Osteoblast (primary cell): Measurements from ENCODE around the gene TFIP11. TPM values are rescaled to one million over a fixed set of nuclear protein-coding genes. Genes with fewer than 3 reads are reported as not detected.

Experiments
- DNase-seq: peaks from one replicate; pipeline ENCODE4 v3.0.0; 2011; ENCODE audit warnings: low spot score, mixed read lengths; ENCODE audit not compliant: insufficient read length; ENCODE audit errors: missing footprints
- H2AFZ ChIP-seq: 2 replicates; pipeline ENCODE4 v1.6.0; 2011; ENCODE audit warnings: mild to moderate bottlenecking, low read length
- H3K27ac ChIP-seq: 2 replicates; pipeline ENCODE4 v1.5.1; 2011; ENCODE audit warnings: mild to moderate bottlenecking, low read depth, low read length, moderate library complexity
- H3K27me3 ChIP-seq: 2 replicates; pipeline ENCODE4 v1.6.0; 2012; ENCODE audit warnings: mild to moderate bottlenecking, control low read depth, inconsistent platforms, low read length, moderate library complexity; ENCODE audit not compliant: insufficient read depth
- H3K36me3 ChIP-seq: 2 replicates; pipeline ENCODE4 v1.5.1; 2011; ENCODE audit warnings: mild to moderate bottlenecking, low read length, control low read depth, moderate library complexity; ENCODE audit not compliant: insufficient read depth
- H3K4me1 ChIP-seq: 2 replicates; pipeline ENCODE4 v1.5.1; 2011; ENCODE audit warnings: mild to moderate bottlenecking, low read length, control low read depth, moderate library complexity; ENCODE audit not compliant: insufficient read depth
- H3K4me2 ChIP-seq: 2 replicates; pipeline ENCODE4 v1.6.0; 2011; ENCODE audit warnings: mild to moderate bottlenecking, low read length; ENCODE audit not compliant: insufficient read depth
- H3K4me3 ChIP-seq: fragments of 200-600 bp; sonication (generic); 3 replicates; pipeline ENCODE4 v1.5.1; 2012; ENCODE audit warnings: mild to moderate bottlenecking, low read length, inconsistent platforms; ENCODE audit not compliant: insufficient read depth
- H3K79me2 ChIP-seq: 2 replicates; pipeline ENCODE4 v1.6.0; 2012; ENCODE audit warnings: mild to moderate bottlenecking, low read length, control low read depth, inconsistent platforms; ENCODE audit not compliant: insufficient read depth
- H3K9me3 ChIP-seq: 2 replicates; pipeline ENCODE4 v1.5.1; 2011; ENCODE audit warnings: low read depth, low read length, control low read depth
- H4K20me1 ChIP-seq: 2 replicates; pipeline ENCODE4 v1.6.0; 2012; ENCODE audit warnings: mild to moderate bottlenecking, low read length, control low read depth; ENCODE audit not compliant: insufficient read depth
- total RNA-seq: library from RNA; depleted of rRNA; stranded (reverse); fragments of >200 nt; gene quantifications from 2 replicates; pipeline ENCODE4 v1.2.3, GENCODE V29; 2012
- TF ChIP-seq, protein P1 (sequence below): IDR thresholded peaks from 2 replicates; pipeline ENCODE4 v1.5.1; 2011; ENCODE audit warnings: mild to moderate bottlenecking, low read depth, low read length, moderate library complexity; ENCODE audit errors: extremely low read depth

TFIP11 gene
- total RNA-seq, 1 donor: 34.7 TPM

DNA sequence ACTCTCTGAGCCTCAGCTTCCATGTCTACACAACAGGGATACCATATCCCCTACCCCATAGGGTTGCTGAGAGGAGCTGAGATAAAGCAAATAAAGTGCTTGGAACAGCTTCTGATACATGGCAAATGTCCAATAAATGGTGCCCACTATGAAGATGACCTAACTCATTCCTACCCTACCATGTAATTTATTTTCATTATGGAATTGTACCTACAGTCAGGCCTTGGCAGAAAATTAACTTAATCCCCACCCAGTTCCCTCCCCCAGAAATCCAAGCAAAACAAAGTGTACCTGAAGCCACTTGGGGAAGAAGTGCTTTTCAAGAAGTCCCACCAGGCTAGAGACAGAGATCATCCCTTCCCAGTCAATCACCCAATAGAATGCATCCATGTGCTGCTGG, 17.8 kb downstream of the TFIP11 start:
- no peak overlapping the region for H2AFZ ChIP-seq
- no peaks in the 10 kb centered on the region for H3K27me3 ChIP-seq
- peak overlapping the region; percentile 77 for H3K27ac ChIP-seq
- TF ChIP-seq, protein P1, sequence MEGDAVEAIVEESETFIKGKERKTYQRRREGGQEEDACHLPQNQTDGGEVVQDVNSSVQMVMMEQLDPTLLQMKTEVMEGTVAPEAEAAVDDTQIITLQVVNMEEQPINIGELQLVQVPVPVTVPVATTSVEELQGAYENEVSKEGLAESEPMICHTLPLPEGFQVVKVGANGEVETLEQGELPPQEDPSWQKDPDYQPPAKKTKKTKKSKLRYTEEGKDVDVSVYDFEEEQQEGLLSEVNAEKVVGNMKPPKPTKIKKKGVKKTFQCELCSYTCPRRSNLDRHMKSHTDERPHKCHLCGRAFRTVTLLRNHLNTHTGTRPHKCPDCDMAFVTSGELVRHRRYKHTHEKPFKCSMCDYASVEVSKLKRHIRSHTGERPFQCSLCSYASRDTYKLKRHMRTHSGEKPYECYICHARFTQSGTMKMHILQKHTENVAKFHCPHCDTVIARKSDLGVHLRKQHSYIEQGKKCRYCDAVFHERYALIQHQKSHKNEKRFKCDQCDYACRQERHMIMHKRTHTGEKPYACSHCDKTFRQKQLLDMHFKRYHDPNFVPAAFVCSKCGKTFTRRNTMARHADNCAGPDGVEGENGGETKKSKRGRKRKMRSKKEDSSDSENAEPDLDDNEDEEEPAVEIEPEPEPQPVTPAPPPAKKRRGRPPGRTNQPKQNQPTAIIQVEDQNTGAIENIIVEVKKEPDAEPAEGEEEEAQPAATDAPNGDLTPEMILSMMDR: no peak
- no peak overlapping the region for H3K4me2 ChIP-seq
- no peak overlapping the region for H3K4me3 ChIP-seq
- H3K36me3 ChIP-seq: peaks cover 83% of the 10 kb centered on the region
- no peaks in the 10 kb centered on the region for H3K9me3 ChIP-seq
- H4K20me1 ChIP-seq: no peaks in the 10 kb centered on the region
- peaks cover 9% of the 10 kb centered on the region for H3K4me1 ChIP-seq
- no peak for DNase-seq
- H3K79me2 ChIP-seq: peaks cover 11% of the 10 kb centered on the region

DNA sequence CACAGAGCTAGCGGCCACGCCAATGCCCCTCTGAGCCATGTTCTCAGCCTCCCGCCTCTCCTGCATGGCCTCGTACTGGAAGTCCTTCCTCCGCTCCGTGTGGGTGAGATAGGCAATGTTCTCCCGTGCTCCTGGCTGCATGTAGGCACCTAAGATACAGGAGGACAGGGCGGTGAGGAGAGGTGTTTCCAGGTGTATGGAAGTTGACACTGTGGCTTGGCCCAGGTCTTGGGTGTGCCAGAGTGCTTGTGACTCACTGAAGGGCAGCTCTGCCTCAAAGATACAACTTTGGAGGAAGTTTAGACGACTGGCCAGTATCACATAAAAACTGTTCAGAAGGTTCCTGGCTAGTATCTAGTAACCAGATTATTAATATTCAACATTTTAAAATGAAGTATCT, 20.1 kb downstream of the TFIP11 start:
- Histone ChIP-seq H3K4me3 (no peak overlapping the region), H2AFZ (no peak overlapping the region), H4K20me1 (no peaks in the 10 kb centered on the region), H3K79me2 (peaks cover 2% of the 10 kb centered on the region), H3K4me2 (no peak overlapping the region), H3K27ac (no peak overlapping the region), H3K9me3 (no peaks in the 10 kb centered on the region), H3K36me3 (peaks cover 88% of the 10 kb centered on the region), H3K4me1 (peaks cover 9% of the 10 kb centered on the region), H3K27me3 (no peaks in the 10 kb centered on the region)
- no peak for DNase-seq
- TF ChIP-seq, protein P1: no peak

DNA sequence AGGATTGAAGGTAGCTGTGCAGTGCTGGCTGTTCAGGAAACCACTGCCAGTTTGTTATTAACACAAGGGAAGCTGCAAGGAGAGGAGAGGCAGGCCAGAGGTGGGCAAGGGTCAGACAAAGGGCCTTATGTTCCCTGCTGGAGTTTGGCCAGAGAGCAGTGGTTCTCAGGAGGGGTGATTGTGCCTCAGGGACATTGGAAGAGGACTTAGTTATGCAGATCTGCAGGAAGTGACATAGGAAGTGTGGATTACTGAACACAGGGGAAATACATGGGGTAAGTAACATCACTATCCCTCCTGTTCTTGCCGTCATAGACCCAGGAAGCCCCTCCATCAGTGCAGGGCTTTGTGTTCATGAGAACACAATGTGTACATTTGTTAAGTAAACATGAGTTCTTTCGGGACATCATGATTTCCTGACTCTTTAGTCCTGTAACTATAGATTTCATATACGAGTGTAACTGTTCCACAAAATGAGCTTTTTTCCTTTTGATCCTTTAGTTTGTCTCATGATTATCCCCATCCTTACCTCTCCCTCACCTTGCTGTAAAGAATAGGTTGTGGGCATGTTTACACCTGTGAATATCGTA, 22.7 kb downstream of the TFIP11 start:
- peaks cover 14% of the 10 kb centered on the region for H3K4me1 ChIP-seq
- TF ChIP-seq, protein P1: no peak
- peaks cover 12% of the 10 kb centered on the region for H3K79me2 ChIP-seq
- H3K4me2 ChIP-seq: no peak overlapping the region
- peak; percentile 50 for DNase-seq
- no peaks in the 10 kb centered on the region for H4K20me1 ChIP-seq
- H2AFZ ChIP-seq: no peak overlapping the region
- H3K4me3 ChIP-seq: no peak overlapping the region
- H3K27ac ChIP-seq: no peak overlapping the region
- peaks cover 66% of the 10 kb centered on the region for H3K36me3 ChIP-seq
- no peaks in the 10 kb centered on the region for H3K27me3 ChIP-seq
- no peaks in the 10 kb centered on the region for H3K9me3 ChIP-seq

DNA sequence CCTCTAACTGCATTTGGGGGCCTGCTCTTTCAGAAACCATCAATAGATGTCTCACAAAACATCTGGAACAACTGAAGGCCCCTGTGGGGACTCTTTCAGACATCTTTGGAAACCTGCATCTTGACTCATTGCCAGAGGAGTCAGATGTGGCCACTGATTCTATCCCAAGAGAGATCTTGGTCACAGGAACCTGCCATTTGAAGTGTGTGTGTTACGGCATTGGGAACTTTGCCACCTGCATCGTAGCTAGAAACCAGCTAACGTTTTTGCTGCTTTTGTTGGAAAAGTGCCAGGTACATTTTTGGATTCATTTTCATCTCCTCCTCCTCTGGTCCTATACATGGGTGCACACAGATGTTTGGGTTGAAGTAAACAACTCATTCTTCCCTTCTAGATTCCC, 24.3 kb downstream of the TFIP11 start:
- no peak overlapping the region for H2AFZ ChIP-seq
- peaks cover 25% of the 10 kb centered on the region for H3K79me2 ChIP-seq
- H3K9me3 ChIP-seq: no peaks in the 10 kb centered on the region
- no peak for DNase-seq
- H3K4me3 ChIP-seq: no peak overlapping the region
- H3K4me2 ChIP-seq: no peak overlapping the region
- peaks cover 13% of the 10 kb centered on the region for H3K4me1 ChIP-seq
- H4K20me1 ChIP-seq: no peaks in the 10 kb centered on the region
- peaks cover 51% of the 10 kb centered on the region for H3K36me3 ChIP-seq
- TF ChIP-seq, protein P1: no peak
- H3K27me3 ChIP-seq: no peaks in the 10 kb centered on the region
- H3K27ac ChIP-seq: no peak overlapping the region
